Measurements from ENCODE around the gene KAZN.

- TF ChIP-seq EZH2 (IDR thresholded peaks at IDR 0.05; ENCODE audit: low read length, missing control alignments): no peak
- no peak for TF ChIP-seq CTCF (conservative IDR thresholded peaks at IDR 0.05 in 1 of 2, IDR thresholded peaks at IDR 0.05 in 1 of 2; ENCODE audit: low read depth in 1 of 2, low read length in 2 of 2)
Measured at GRCh38 chr1:14971221-14971620, 372.7 kb downstream of the KAZN start.

Measured in fibroblast of lung (primary cell).